Measurements from ENCODE around the gene ZNF121. TPM values are rescaled to one million over a fixed set of nuclear protein-coding genes. Genes with fewer than 3 reads are reported as not detected.
A peak's percentile ranks its signal among the peaks of the same experiment; 100 is the strongest.
"Not testable (repeated sequence)": the region's sequence is repeated elsewhere in the genome, so short reads cannot be mapped to it uniquely, and the experiment has no call there.

The ZNF121 gene
- total RNA-seq, 2 experiments from 2014 or later = 50.5 to 74.4 TPM

GRCh38 chr19:9608912-9609311 lies 24.6 kb upstream of the ZNF121 start:
- Histone ChIP-seq H3K9me3 (ENCODE audit: low read length) (peaks cover 15% of the 10 kb centered on the region; the same call in 1 of the 2 replicates), H3K27ac (ENCODE audit: low read depth, low read length, poor library complexity, severe bottlenecking) (no peak overlapping the region), H3K36me3 (ENCODE audit: insufficient read depth, low read length) (peaks cover 65% of the 10 kb centered on the region), H3K79me2 (ENCODE audit: insufficient read depth, low read depth, low read length) (no peaks in the 10 kb centered on the region), H3K4me1 (ENCODE audit: insufficient read depth, low read length, poor library complexity, severe bottlenecking) (no peaks in the 10 kb centered on the region), H2AFZ (ENCODE audit: low read length) (no peak overlapping the region), H3K4me2 (ENCODE audit: low read length) (no peak overlapping the region), H3K9me2 (ENCODE audit: insufficient read depth, low read length) (no peaks in the 10 kb centered on the region), H3K4me3 (ENCODE audit: low read depth, low read length, poor library complexity, severe bottlenecking) (no peak overlapping the region), H4K20me1 (ENCODE audit: insufficient read depth, low read length) (no peaks in the 10 kb centered on the region)
- BruUV-seq (replicated peaks) = no TSS peak
- TF ChIP-seq EZH2phosphoT487 (IDR thresholded peaks at IDR 0.05; ENCODE audit: borderline replicate concordance, low read depth, low read length) (no peak), CTCF (conservative IDR thresholded peaks at IDR 0.05; ENCODE audit: low read length) (no peak)
- intact Hi-C loops (cut with micrococcal nuclease; ENCODE audit: unreplicated experiment) = no loop called here
- DNase-seq (ENCODE audit: low spot score) = no peak
- CTCF ChIA-PET (ENCODE audit: unreplicated experiment) = no interaction called here
- POLR2A ChIA-PET = interaction anchor here (0.6 kb wide), 1 partner anchor 1115 kb away, joined by 3 read pairs; no protein-coding TSS in a partner anchor

GRCh38 chr19:9597027-9597426 lies 12.7 kb upstream of the ZNF121 start:
- ChIA-PET POLR2A (no interaction called here), CTCF (ENCODE audit: unreplicated experiment) (no interaction called here)
- intact Hi-C loops (cut with micrococcal nuclease; ENCODE audit: unreplicated experiment) = no loop called here
- H3K79me2 ChIP-seq (ENCODE audit: insufficient read depth, low read depth, low read length) = no peaks in the 10 kb centered on the region
- H3K27ac ChIP-seq (ENCODE audit: low read depth, low read length, poor library complexity, severe bottlenecking) = no peak overlapping the region
- H3K9me3 ChIP-seq (ENCODE audit: low read length) = 0 out of 2 replicates have a peak, but pooled peaks cover 10% of the 10 kb centered on the region
- DNase-seq (ENCODE audit: low spot score) = no peak
- BruUV-seq (replicated peaks) = no TSS peak
- no peak overlapping the region for H3K4me2 ChIP-seq (ENCODE audit: low read length)
- no peaks in the 10 kb centered on the region for H3K4me1 ChIP-seq (ENCODE audit: insufficient read depth, low read length, poor library complexity, severe bottlenecking)
- no peak overlapping the region for H2AFZ ChIP-seq (ENCODE audit: low read length)
- H3K9me2 ChIP-seq (ENCODE audit: insufficient read depth, low read length) = no peaks in the 10 kb centered on the region
- TF ChIP-seq CTCF (conservative IDR thresholded peaks at IDR 0.05; ENCODE audit: low read length) (no peak), EZH2phosphoT487 (IDR thresholded peaks at IDR 0.05; ENCODE audit: borderline replicate concordance, low read depth, low read length) (no peak)
- no peaks in the 10 kb centered on the region for H4K20me1 ChIP-seq (ENCODE audit: insufficient read depth, low read length)
- no peaks in the 10 kb centered on the region for H3K36me3 ChIP-seq (ENCODE audit: insufficient read depth, low read length)
- H3K4me3 ChIP-seq (ENCODE audit: low read depth, low read length, poor library complexity, severe bottlenecking) = no peak overlapping the region

- peaks cover 10% of the 10 kb centered on the region for H3K36me3 ChIP-seq (ENCODE audit: insufficient read depth, low read length)
- DNase-seq (ENCODE audit: low spot score) = peak; percentile 78
- peaks cover 26% of the 10 kb centered on the region for H3K79me2 ChIP-seq (ENCODE audit: insufficient read depth, low read depth, low read length)
- intact Hi-C loops (cut with micrococcal nuclease; ENCODE audit: unreplicated experiment) = loop anchor here (1.0 to 5.0 kb wide), 3 partner anchors 204 to 274 kb away; no protein-coding TSS in a partner anchor
- ChIA-PET POLR2A (interaction anchor here (0.6 kb wide), 2 partner anchors 209 to 335 kb away, joined by 4 read pairs; no protein-coding TSS in a partner anchor), CTCF (ENCODE audit: unreplicated experiment) (interaction anchor here (0.5 to 0.8 kb wide), 2 partner anchors 35 to 1533 kb away, joined by 3 to 5 read pairs; no protein-coding TSS in a partner anchor)
- no peaks in the 10 kb centered on the region for H3K9me2 ChIP-seq (ENCODE audit: insufficient read depth, low read length)
- peaks cover 2% of the 10 kb centered on the region; the same call in 1 of the 2 replicates for H3K9me3 ChIP-seq (ENCODE audit: low read length)
- H2AFZ ChIP-seq (ENCODE audit: low read length) = no peak overlapping the region; the same call in 1 of the 2 replicates
- H3K27ac ChIP-seq (ENCODE audit: low read depth, low read length, poor library complexity, severe bottlenecking) = no peak overlapping the region
- no TSS peak for BruUV-seq (replicated peaks)
- H3K4me3 ChIP-seq (ENCODE audit: low read depth, low read length, poor library complexity, severe bottlenecking) = no peak overlapping the region
- H4K20me1 ChIP-seq (ENCODE audit: insufficient read depth, low read length) = no peaks in the 10 kb centered on the region
- TF ChIP-seq CTCF (conservative IDR thresholded peaks at IDR 0.05; ENCODE audit: low read length) = peak; percentile 87
- TF ChIP-seq EZH2phosphoT487 (IDR thresholded peaks at IDR 0.05; ENCODE audit: borderline replicate concordance, low read depth, low read length) = no peak
- H3K4me1 ChIP-seq (ENCODE audit: insufficient read depth, low read length, poor library complexity, severe bottlenecking) = peaks cover 18% of the 10 kb centered on the region
- H3K4me2 ChIP-seq (ENCODE audit: low read length) = no peak overlapping the region
Observed at GRCh38 chr19:9586764-9587163, 2.5 kb upstream of the ZNF121 start.

GRCh38 chr19:9582081-9582725 lies 2.1 kb downstream of the ZNF121 start:
- Histone ChIP-seq H3K79me2 (ENCODE audit: insufficient read depth, low read depth, low read length) (peaks cover 71% of the 10 kb centered on the region), H3K9me3 (ENCODE audit: low read length) (peaks cover 45% of the 10 kb centered on the region), H3K4me3 (ENCODE audit: low read depth, low read length, poor library complexity, severe bottlenecking) (peak overlapping the region; percentile 100), H3K4me1 (ENCODE audit: insufficient read depth, low read length, poor library complexity, severe bottlenecking) (peaks cover 18% of the 10 kb centered on the region), H3K4me2 (ENCODE audit: low read length) (peak overlapping the region; percentile 82), H3K36me3 (ENCODE audit: insufficient read depth, low read length) (peaks cover 55% of the 10 kb centered on the region)
- H4K20me1 ChIP-seq (ENCODE audit: insufficient read depth, low read length); DNase-seq (ENCODE audit: low spot score); CTCF ChIA-PET (ENCODE audit: unreplicated experiment); H3K9me2 ChIP-seq (ENCODE audit: insufficient read depth, low read length); H3K27ac ChIP-seq (ENCODE audit: low read depth, low read length, poor library complexity, severe bottlenecking); BruUV-seq (replicated peaks); H2AFZ ChIP-seq (ENCODE audit: low read length): not testable (repeated sequence)
- POLR2A ChIA-PET = interaction anchor here (0.7 kb wide), 3 partner anchors 224 to 466 kb away, joined by 3 to 7 read pairs (median 3); no protein-coding TSS in a partner anchor
- intact Hi-C loops (cut with micrococcal nuclease; ENCODE audit: unreplicated experiment) = loop anchor here (5.0 kb wide), 1 partner anchor 40 kb away; the partner anchor contains the start of gene ZNF561
